ENCODE data around the gene TCOF1.

Gene TCOF1

DNA sequence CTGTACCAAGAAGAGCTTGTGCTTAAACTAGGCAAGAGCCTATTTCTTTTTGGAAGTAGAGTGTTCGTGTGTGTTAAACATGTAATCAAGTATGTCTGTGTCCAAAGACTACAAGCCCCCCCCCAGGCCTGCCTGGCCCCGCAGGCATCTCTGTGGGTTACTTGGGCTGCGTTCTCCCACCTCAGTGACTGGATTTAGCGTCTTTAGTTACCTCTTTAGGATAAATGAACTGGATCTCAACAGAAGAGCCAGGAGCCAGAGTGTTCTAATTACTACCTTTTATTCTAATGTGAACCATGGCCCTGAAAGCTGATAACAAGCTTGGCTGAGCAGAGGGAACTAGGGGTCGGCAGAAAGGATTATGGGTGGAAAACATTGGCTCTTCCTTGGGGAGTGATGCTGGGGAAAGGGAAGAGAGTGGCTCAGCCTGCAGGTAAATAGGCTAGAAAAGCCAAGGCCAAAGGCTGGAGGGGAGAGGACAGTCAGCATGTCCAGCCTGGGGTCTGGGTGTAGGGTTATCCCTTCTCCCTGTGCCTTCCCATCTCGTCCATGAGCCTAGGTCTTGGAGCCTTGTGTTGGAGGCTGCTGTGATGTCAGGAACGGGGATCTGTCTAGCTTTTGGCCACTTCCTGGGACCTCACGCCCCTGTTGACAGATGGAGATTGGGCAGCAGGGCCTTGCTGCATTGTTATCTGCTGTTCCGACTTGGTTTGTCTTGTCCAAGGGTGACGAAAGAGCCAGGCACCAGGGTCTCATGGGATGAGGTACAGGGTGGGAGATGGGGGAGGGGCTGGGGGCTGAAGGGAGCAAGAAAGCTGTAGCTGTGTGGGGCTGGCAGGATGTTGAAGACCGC is 44.1 kb downstream of the TCOF1 start:
- FAIRE-seq: no peak
- no peak for DNase-seq (ENCODE audit: low spot score)

DNA sequence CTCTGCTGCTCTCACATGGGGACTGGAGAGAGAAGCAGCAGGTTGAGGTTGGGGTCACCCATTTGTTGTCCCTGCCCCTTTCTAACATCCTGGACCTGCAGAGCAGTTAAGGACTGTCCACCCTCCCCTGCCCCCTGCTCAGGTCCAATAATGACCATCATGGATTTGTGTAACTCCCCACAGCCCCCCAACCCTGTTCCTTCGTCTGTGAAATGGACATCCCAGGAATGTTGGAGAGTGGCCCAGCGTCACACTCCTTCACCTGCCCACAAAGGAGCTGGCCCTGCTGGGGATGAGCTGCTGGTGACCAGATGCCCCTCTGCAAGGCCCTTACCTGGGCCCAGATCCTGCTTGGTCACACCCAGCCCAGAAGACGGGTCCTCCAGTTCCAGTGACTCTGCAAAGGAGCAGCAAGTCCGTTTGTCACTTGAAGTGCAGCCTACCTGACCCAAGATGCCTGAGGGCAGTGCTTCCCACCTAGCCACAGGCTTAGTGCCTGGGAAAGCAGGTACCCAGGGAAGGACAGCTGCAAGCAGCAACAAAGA is 44.8 kb downstream of the TCOF1 start:
- FAIRE-seq (no peak), DNase-seq (ENCODE audit: low spot score) (no peak)

DNA sequence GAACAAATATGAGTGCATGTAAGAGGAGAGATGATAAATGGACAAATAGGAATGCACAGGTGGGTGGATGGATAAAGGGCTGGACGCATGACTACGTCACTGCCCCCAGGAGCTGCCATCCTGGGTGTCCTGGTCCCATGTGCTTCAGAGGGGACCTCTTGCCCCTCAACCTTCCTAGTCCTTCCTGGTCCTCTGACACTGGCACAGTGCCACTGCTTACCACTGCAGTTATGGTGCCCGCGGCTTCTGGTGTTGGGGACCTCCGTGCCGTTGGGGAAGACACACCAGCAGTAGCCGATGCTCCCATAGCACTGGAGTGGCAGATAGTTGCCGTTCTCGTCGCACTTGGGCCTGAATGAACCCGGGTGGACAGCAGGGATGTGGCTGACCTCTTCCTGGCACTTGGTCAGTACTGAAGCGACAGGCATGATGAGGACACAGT is 45.4 kb downstream of the TCOF1 start:
- DNase-seq (ENCODE audit: low spot score) (no peak), FAIRE-seq (no peak)

DNA sequence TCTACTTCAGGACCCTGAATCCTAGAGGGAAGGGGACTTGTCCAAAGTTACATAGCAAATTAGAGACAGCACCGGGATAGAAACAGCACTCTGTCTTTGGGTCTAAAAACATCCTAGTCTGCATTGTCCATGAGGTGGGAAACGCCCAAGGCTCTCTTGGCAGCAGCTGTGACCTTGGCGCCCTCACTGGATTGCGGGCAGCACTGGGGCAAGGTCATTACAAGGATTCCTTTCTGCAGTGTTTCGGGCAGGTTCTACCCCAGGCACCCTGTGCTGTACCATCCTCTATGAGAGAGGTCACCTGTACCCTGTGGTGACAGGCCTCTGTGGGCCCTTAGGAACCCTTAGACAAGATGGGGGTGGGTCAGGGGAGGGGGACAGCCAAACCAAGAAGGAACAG is 46.6 kb downstream of the TCOF1 start:
- FAIRE-seq (no peak), DNase-seq (ENCODE audit: low spot score) (no peak)

DNA sequence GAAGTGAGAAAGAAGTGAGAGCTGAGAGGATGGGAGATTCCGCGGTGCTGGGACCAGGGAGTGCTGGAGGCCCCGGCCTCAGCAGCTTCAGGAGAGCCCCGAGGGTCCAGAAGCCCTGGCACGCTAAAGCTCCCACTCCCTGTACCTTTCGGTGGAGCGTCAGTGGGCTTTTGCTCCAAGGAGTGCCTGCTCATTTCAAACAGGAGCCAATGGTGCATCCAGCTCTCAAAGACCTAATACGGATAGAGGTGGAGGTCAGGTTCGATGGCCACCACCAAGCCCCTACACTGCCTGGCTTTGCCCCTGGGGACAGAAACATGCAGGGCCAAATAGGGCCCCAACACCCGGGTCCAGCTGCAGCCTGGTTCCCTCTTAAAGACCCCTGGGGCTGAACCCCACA is 47.0 kb downstream of the TCOF1 start:
- FAIRE-seq (no peak), DNase-seq (ENCODE audit: low spot score) (no peak)

DNA sequence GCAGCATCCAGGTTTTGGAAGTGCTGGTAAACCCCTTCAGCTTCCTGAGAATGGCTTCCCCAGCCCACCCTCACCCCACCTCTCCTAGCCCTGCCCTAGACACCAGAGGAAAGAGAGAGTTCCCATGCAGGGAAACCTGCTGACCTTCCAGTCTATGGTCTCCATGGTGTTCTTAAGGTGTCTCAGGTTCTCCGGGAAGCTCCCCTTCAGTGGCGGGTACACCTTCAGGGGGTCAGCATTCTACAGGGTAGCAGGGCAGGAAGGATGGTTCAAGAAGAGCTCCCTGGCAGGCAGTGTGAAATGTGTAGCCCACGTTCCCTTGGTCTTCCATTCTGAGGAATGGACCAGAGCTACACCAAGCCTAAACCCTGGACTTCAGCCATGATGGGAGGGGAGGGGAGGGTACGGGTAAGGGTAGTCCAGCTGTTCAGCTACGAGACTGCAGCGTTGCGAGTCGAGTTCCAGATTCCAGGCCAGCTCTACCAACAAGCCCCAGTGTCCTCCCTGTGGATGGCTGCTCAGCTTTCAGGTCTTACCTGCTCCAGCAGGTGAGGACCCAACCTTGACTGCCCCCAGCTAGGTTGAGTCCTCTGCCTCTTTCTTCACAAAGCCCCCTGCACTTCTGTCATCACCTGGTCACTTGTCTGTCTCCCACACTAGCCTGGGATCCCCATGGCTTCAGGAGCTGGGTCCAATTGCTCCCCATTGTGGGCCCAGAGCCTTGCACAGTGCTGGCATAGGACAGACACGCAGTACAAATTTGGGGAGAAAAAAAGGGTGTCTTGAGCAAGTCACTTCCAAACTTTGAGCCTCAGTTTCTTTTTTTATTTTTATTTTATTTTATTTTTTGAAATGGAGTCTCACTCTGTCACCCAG is 47.7 kb downstream of the TCOF1 start:
- FAIRE-seq (no peak), DNase-seq (ENCODE audit: low spot score) (no peak)

DNA sequence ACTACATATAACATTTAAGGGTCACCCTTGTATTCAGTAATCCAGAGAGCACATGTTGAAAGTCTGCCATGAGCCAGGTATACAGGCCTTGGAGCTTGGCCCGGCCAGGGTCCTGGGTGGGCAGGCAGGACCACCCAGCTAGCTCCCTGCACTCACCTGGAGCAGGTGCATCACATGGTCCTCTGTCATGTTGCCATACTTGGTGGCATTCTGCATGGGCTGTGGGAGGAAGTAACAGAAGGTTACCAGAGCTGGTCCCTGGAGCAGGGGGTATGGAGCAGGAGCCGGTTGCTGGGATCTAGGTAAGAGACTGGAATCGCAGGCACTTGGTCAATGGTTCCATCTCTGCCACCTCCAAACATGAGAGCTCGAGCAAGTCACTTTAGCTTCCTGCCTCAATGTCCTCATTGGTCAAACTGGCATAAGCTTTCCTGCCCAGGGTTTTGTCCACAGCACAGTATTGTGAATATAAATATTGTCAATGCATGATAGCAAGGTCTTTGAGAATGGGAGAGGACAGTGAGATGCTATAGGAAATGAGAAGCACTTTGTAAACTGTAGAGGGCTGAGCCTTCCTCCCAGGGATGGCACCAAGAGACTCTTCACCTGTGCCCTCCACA is 48.7 kb downstream of the TCOF1 start:
- DNase-seq (ENCODE audit: low spot score) (no peak), FAIRE-seq (no peak)

DNA sequence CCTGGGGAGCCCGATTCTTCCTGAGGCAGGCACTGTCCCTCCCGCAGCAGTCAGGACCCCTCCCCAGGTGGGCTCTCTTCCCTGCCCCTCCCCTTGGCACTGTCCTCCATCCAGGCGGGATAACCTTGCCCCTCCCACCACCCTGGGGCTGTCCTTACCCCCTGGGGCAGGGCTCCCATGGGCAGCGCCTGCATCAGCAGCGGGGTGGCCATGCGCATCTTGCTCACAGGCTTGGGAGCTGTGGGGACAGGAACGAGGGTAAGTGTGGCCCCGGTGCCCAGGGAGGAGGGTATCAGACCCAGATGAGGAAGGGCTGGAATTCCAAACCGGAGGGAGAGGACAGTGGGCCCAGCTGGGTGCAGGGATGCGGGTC is 49.2 kb downstream of the TCOF1 start:
- FAIRE-seq: no peak
- DNase-seq (ENCODE audit: low spot score): no peak

DNA sequence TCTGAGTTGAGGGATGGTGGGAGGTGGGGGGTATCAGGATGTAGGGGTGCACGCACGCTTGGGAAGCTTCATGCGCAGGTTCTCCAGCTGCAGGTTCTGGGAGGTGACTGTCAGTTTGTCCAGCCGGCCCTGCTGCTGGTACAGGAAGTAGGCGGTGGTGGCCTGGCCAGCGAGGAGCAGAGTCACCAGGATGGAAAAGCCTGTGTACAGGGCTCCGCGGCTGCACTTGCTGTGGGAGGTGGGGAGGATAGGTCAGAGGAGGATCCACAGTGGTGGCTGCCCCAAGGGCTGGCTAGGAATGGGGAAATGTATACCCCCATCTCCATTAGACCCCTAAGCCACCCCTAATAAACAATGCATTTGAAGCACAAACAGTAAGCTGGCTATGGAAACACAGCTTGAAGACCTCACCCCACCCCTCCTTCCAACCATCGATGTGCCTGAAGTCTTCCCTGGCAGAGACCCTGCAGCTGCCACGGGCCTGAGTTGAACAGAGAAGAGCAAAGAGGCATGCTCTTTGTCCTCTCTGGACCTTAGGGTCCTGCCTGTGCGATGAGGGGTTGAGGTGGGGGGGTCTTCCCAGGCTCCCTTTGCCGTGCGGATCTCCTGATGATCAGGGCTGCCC is 49.7 kb downstream of the TCOF1 start:
- no peak for FAIRE-seq
- no peak for DNase-seq (ENCODE audit: low spot score)

DNA sequence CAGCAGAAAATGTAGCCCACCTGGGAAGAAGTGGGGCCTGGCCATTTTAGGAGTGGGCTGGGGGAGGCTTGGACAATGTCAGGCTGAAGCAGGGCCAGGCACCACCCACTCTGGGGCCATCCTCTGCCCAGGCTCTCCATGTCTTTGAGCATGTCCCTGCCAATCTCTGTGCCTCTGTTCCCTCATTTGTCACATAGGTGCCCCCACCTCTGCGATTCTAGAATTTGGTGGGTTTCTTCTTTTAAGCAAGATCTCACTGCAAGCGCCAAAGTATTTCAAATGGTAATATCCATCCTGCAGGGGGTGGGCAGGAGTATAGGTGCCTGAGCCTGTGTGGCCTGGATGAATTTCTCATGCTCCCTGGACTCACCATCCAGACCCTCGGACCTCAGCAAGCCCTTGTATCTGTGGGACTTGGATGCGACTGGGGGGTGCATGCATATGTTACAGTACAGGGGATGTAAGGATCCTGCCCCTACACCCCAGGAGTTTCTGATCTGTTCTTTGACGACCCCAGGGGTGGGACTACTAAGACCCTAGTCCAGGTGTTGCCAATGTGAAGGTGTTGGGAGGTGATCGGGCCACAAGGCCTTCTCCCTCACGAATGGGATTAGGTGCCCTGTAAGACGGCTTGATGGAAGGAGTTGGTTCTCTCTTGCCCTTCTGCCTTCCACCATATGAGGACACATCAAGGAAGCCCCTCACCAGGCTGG is 50.9 kb downstream of the TCOF1 start:
- FAIRE-seq (no peak), DNase-seq (ENCODE audit: low spot score) (no peak)

DNA sequence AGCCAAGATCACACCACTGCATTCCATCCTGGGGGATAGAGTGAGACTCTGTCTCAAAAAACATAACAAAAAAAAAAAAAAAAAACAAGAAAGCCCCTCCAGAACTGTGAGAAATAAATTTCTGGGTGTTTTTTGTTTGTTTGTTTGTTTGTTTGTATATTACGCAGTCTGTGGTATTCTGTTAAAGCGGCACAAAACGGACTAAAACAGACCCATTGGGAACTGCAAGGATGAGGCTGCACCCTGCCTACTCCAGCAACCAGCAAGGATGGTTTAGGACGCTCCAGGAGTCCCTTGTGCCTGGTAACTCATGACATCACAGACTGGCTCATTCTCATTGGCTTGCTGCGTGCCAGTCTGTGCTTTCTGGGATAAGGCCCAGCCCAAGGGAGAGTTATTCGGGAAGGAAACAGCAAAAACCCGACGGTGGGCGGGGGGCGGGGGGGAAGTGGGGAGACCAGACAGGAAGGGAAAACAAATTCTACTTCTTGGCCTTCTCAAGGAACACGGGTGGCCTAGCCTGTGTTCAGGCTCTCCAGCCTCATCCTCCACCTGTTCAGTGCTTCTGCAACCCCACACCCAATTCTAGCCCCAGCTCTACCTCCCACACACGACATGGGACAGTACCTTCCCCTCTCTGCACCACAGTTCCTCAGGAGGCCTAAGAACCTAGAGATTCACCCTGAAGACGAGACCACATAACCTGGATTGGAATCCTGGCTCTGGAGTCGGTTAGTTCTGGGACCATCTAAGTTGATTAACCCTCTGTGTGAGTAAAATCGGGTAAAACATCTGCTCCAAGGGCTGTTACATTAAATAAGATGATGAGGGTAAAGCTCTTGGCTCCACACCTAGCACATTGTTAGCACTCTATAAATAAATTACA is 52.4 kb downstream of the TCOF1 start:
- DNase-seq (ENCODE audit: low spot score) (peak; percentile 75), FAIRE-seq (peak; percentile 58)

DNA sequence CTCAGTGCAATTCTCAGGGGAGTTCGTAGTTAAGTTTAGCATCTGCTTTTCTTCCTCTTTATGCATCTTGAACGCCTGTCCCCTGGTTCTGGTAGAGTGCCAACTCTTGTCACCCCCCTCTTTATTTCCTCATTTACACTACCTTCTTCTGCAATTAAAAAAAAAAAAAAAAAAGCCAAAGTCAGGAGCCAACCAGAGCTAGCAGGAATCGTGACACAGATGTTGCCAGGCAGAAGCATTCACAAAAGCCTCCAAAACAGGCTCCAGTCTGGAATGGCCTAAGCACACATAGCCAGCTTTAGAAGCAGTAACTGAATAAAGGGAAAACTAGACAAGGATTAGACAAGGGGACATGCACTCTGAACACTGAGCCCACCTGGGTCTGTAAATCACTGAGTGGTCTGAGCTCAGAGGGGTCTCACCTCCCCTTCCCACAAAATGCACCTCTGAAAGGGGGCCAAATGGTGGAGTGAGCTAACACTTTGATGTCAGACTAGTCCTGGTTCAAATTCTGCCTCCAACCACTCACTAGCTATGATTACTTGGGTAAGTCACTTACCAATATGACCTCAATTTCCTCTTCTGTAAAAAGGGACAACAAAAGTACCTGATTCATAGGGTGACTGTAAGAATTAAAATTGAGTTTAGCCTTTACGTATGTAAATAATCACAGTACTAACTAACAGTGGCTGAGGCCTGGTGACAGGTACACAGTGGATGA is 53.2 kb downstream of the TCOF1 start:
- FAIRE-seq (no peak), DNase-seq (ENCODE audit: low spot score) (peak; percentile 18)

DNA sequence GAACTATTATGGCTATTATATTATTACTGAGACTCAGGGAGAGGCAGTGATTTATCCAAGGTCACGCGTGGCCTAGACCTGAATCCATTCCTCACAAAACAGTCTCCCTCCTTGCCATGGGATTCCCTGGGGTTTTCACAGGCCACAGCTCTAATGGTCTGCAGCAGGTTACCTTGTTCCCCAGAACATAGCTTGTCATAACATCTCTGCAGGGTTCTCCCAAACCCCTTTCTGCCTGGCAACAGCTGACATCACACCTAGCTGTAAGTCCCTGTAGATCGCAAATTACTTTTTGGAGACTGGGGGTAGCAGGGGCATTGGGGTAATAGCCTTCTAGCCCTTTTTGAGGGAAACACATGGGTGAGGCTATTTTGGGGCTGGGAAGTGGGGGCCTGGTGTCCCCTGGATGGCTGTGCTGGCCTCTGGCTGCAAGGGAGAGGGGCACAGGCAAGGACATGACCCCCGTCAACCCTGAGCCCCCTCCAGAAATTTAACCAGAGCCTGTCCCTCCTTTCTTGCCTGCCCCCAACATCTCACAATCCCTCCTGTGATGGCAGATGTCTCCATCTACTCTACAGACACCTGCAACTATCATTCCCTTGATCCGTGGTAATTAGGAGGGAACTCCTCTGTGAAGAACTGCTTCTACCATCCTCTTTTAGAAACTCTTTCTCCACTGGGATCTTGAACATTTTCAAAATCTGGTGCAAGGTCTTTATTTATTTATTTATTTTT is 53.9 kb downstream of the TCOF1 start:
- no peak for DNase-seq (ENCODE audit: low spot score)
- no peak for FAIRE-seq

DNA sequence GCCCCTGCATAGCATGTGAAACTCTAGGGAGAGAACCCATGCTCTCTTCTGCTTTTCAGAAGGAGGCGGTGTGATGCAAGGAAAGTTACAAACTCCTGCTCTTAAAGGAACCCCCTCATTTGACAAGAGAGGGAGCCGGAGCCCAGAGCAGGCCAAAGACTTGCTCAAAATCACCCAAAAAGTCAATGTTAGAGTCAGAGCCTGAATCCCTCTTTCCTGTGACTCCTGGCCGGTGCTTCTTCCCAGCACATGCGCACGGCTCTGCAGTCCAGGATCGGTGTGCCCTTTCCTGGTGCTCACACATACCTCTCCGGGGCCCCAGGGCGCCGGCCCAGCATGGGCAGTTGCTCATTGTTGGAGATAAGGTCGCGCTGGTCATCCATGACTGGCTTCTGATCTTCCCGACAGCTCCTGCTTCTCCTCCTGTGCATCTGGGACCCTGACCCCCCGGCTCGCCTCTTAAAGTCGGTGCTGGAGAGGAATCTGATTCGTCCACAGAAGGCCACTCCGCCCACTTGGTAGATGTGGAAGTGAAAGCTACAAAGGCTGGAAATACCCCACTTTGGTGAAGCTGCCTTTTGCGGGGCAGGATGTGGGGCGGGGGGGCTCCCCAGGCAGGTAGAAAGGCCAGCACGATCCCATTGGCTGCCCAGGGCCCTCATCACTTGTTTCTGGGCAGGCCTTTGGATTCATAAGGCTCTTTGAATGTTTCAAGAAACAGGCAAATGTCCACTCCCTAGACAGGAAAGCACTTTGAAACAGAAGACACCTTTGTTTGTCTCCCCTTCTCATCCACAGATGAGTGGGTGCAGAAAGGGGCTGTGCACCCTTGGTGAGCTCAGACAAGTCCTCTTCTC is 55.0 kb downstream of the TCOF1 start, which contains the start of gene CD74:
TSS of gene CD74 (minus strand) at position 592 of the 857 bp plus-strand sequence. CDS start at position 431, 161 bp downstream.
- peak; percentile 56 for DNase-seq (ENCODE audit: low spot score)
- no peak for FAIRE-seq

DNA sequence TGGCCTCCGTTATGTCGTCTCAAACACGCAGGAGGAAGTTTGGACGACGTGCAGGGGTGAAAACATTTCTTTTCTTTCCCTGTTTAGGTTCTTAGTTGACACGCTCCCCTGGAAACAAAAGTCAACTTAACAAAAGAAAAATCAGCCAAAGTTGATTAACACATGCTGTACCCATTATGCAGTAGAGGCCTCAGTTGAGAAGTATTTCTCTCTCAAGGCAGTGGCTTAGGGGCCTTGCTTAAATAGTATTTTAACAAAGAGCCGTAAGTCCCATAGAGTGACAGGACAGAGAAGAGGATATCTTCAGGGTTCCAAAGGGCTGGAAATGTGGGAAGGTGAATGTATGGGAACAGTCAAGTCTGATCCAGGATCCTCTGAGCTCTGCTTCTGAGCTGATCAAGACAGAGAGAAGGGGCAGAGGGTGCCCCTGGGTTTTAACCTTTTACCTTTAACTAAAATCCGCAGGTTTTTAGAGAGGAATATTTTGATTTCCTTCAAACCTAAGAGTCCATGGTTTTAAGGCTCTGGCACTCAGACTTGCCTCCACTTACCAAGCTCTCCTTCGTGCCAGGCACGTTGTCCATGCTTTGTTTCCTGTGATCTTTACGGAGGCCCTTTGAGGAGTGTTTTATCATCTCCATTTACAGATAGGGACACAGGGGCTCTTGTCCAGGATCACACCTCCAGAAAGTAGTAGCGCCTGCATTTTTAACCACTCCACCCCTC is 55.8 kb downstream of the TCOF1 start:
- FAIRE-seq (no peak), DNase-seq (ENCODE audit: low spot score) (no peak)
